OCI-LY1 (cell line): ENCODE results near the gene PLP1.

Experiments used
- CTCF ChIP-seq: fragments of 200-600 bp; sonication (generic), shearing (Covaris generic); IDR thresholded peaks from 2 replicates; pipeline ENCODE4 v1.5.1; 2017; ENCODE audit warnings: mild to moderate bottlenecking, antibody characterized with exemption, low read length, moderate library complexity, mixed read lengths
- EZH2 ChIP-seq: fragments of 200-600 bp; sonication (generic), shearing (Covaris generic); IDR thresholded peaks from 2 replicates; pipeline ENCODE4 v1.8.0; 2017; ENCODE audit warnings: borderline replicate concordance, mixed run types, mild to moderate bottlenecking, antibody characterized with exemption, low read length, moderate library complexity, mixed read lengths

- no peak for TF ChIP-seq CTCF
- no peak for TF ChIP-seq EZH2
Measured at GRCh38 chrX:103818842-103819619, 42.4 kb downstream of the PLP1 start.
